ENCODE measurements around the gene STMP1. TPM values are rescaled to one million over a fixed set of nuclear protein-coding genes. Genes with fewer than 3 reads are reported as not detected.

The STMP1 gene
- total RNA-seq: 13.1 and 14.3 TPM in 2 replicates

DNA sequence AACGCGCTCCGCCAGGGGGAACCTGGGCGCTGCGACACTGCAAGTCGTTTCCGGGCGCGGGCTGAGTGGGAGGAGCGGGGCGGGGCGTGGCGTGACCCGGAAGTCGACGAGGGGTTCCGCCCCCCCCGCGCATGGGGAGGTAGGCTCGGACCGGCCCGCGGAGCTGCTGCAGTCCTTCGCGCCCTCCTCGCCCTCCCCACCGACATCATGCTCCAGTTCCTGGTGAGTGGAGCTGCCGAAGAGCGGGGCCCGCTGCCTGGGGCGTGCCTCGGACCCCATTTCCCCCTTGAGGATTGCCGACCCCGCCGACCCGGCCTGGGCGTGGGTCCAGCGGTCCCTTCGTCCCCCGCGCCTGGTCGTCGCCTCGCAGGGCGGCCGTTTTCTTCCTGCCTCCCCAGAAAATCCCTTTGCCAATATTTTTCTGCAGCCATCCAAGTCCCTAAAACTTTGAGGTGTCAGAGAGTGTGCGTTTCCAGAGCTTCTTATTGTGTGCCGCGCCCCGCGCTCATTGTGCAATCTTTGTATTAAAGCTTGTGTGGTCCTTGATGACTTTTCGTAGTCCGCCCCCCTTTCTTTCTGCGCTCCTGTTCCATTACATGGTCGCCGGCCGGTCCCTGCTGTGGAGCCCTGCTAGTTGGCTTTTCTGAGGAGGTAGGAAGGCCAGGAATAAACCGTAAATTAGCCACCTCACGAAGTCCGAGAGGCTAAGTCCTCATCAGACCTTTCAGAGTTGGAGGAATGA is at the start of gene STMP1:
Gene STMP1 (plus strand): TSS at position 142 of the 742 bp plus-strand sequence.

Other genes starting within 250 kb of the STMP1 start
- 8.4 and 9.4 TPM in 2 replicates for gene CNOT4, start 152.4 kb upstream of the STMP1 start, total RNA-seq
- 23.0 and 26.2 TPM in 2 replicates for gene NUP205, start 104.6 kb upstream of the STMP1 start, total RNA-seq
- gene SLC13A4, start 65.7 kb downstream of the STMP1 start, total RNA-seq: 0.18 TPM in 1 of 2 replicates, not detected in the other
- 2.3 and 5.5 TPM in 2 replicates for gene FAM180A, start 86.3 kb downstream of the STMP1 start, total RNA-seq

Measured in smooth muscle cell of bladder (primary cell).